Memory B cell (primary cell): ENCODE results near the gene AP1M1.

Experiments used
- ATAC-seq: fragments of 150-1000 bp; cut with Tn5 transposase; 2 replicates; pipeline ENCODE4 v1.10.0; 2021; ENCODE audit warnings: low read depth, mild to moderate bottlenecking, moderate library complexity
- DNase-seq, 2 donors: peaks; one replicate each; pipeline ENCODE4 v3.0.0; 2022; ENCODE audit warnings: low spot score in 2 of 2
- H3K27ac Mint-ChIP-seq: one replicate; pipeline ENCODE4 v1.8.0; 2022; ENCODE audit warnings: mild to moderate bottlenecking, moderate library complexity, mixed read lengths
- H3K27me3 Mint-ChIP-seq: one replicate; pipeline ENCODE4 v1.8.0; 2022; ENCODE audit warnings: mixed read lengths
- H3K36me3 Mint-ChIP-seq: one replicate; pipeline ENCODE4 v1.8.0; 2022; ENCODE audit warnings: mild to moderate bottlenecking, mixed read lengths
- H3K4me1 Mint-ChIP-seq: one replicate; pipeline ENCODE4 v1.8.0; 2022; ENCODE audit warnings: mixed read lengths
- H3K4me3 Mint-ChIP-seq: one replicate; pipeline ENCODE4 v1.8.0; 2022; ENCODE audit warnings: mild to moderate bottlenecking, moderate library complexity, mixed read lengths
- H3K9me3 Mint-ChIP-seq: one replicate; pipeline ENCODE4 v1.8.0; 2022; ENCODE audit warnings: mixed read lengths

AP1M1 gene

GRCh38 chr19:16197188-16197621, 506 bp upstream of the AP1M1 start:
- no peaks in the 10 kb centered on the region for H3K27me3 Mint-ChIP-seq
- H3K27ac Mint-ChIP-seq, result peak overlapping the region; percentile 93
- peak overlapping the region; percentile 87 for H3K4me3 Mint-ChIP-seq
- no peak for DNase-seq
- H3K36me3 Mint-ChIP-seq, result peaks cover 7% of the 10 kb centered on the region
- ATAC-seq, result no peak
- H3K9me3 Mint-ChIP-seq, result no peaks in the 10 kb centered on the region
- peaks cover 25% of the 10 kb centered on the region for H3K4me1 Mint-ChIP-seq

- H3K36me3 Mint-ChIP-seq, result peaks cover 9% of the 10 kb centered on the region
- H3K27ac Mint-ChIP-seq, result peak overlapping the region; percentile 52
- DNase-seq, result no peak
- H3K4me1 Mint-ChIP-seq, result peaks cover 34% of the 10 kb centered on the region
- peak overlapping the region; percentile 87 for H3K4me3 Mint-ChIP-seq
- H3K27me3 Mint-ChIP-seq, result no peaks in the 10 kb centered on the region
- H3K9me3 Mint-ChIP-seq, result no peaks in the 10 kb centered on the region
- ATAC-seq, result no peak
Observed at GRCh38 chr19:16198370-16198651, 600 bp downstream of the AP1M1 start.

DNA sequence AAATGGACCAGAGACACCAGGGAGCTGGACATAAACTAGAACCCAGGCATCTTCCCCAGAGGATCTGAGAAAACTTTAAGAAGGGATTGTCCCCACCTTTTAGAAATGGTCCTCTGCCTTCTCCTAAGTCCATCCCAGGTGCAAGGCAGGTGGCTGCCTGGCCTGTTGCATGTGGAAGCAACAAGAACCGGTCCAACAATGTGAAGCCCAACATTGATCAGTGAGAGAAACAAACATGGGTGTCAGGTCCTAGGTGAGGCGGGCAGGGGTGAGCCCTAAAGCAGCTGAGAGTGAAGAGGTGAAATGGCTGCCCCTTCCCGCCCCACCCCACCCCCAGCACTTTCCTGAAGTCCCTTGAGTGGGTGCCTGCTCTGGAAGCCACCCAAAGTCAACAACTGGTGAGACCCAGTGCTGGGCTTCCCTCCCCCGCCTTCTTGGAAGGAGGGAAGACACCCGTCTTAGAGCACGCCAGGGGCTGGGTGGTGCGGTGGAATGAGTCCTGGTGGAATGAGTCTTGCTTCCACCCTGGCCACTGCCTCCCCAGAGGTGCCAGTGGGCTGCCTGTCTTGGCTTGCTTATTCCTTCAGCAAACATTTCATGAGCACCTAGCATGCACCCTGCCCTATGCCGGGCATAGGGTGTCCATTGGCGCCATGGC, 1.7 kb downstream of the AP1M1 start:
- H3K4me1 Mint-ChIP-seq, result peaks cover 38% of the 10 kb centered on the region
- no peak for DNase-seq
- peak overlapping the region; percentile 87 for H3K4me3 Mint-ChIP-seq
- H3K27me3 Mint-ChIP-seq, result no peaks in the 10 kb centered on the region
- H3K9me3 Mint-ChIP-seq, result no peaks in the 10 kb centered on the region
- no peak for ATAC-seq
- peak overlapping the region; percentile 52 for H3K27ac Mint-ChIP-seq
- H3K36me3 Mint-ChIP-seq, result peaks cover 15% of the 10 kb centered on the region

DNA sequence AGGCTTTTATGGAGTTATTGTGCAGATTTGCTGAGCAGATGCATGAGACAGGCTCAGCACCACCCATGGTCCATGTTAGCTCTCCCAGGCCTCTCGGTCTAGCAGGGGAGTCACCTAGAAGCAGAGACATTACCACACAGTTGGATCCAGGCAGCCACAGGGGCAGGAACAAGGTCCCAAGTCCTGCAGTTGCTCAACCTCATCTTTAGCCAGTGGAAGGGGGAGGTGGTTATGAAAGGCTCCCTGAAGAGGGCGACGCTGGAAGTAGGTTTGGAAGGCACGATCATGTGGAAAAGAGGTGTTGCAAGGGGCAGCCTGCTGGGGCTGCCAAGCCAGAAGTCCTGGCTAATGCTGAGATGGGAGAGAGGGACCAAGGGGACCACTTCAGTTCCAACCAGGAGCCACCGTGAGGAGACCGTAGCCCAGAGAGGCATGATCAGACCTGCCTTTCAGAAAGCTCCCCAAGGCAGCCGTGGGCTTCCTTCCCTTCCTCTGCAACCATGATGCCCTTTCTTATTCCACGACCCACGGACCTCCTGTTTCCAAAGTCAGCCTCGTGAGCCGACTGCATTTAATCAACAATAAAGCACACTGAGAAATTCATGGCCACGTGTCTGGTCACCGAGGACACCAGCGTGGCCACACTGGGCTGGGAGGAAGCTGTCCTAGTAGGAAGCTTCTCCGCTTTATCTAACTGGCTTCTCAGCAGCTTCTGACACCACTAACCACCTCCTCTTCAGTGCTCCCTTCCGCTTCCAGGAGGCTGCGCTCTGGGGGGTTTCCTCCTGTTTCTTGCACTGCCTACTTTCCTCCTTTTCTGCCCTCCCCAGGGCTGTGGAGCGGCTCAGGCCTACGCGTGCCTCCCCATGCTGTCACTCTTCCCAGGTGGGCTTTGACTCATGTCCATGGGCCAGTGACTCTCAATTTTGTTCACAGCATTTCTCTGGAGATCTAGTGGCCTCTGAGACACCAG, 2.6 kb downstream of the AP1M1 start:
- H3K4me3 Mint-ChIP-seq, result no peak overlapping the region
- peaks cover 38% of the 10 kb centered on the region for H3K4me1 Mint-ChIP-seq
- no peaks in the 10 kb centered on the region for H3K27me3 Mint-ChIP-seq
- DNase-seq (no peak), ATAC-seq (no peak)
- H3K9me3 Mint-ChIP-seq, result no peaks in the 10 kb centered on the region
- H3K27ac Mint-ChIP-seq, result peak overlapping the region; percentile 52
- peaks cover 17% of the 10 kb centered on the region for H3K36me3 Mint-ChIP-seq

- no peak for ATAC-seq
- Mint-ChIP-seq H3K27me3 (no peaks in the 10 kb centered on the region), H3K9me3 (no peaks in the 10 kb centered on the region), H3K27ac (peak overlapping the region; percentile 33), H3K4me1 (peaks cover 38% of the 10 kb centered on the region), H3K36me3 (peaks cover 17% of the 10 kb centered on the region), H3K4me3 (peak overlapping the region; percentile 38)
- DNase-seq, result no peak
Observed at GRCh38 chr19:16201011-16201391, 3.3 kb downstream of the AP1M1 start.

- Mint-ChIP-seq H3K27ac (peak overlapping the region; percentile 43), H3K27me3 (no peaks in the 10 kb centered on the region), H3K4me1 (peaks cover 34% of the 10 kb centered on the region), H3K9me3 (no peaks in the 10 kb centered on the region), H3K4me3 (peak overlapping the region; percentile 34), H3K36me3 (peaks cover 20% of the 10 kb centered on the region)
- DNase-seq (no peak), ATAC-seq (no peak)
Observed at GRCh38 chr19:16202320-16203255, 4.9 kb downstream of the AP1M1 start.

DNA sequence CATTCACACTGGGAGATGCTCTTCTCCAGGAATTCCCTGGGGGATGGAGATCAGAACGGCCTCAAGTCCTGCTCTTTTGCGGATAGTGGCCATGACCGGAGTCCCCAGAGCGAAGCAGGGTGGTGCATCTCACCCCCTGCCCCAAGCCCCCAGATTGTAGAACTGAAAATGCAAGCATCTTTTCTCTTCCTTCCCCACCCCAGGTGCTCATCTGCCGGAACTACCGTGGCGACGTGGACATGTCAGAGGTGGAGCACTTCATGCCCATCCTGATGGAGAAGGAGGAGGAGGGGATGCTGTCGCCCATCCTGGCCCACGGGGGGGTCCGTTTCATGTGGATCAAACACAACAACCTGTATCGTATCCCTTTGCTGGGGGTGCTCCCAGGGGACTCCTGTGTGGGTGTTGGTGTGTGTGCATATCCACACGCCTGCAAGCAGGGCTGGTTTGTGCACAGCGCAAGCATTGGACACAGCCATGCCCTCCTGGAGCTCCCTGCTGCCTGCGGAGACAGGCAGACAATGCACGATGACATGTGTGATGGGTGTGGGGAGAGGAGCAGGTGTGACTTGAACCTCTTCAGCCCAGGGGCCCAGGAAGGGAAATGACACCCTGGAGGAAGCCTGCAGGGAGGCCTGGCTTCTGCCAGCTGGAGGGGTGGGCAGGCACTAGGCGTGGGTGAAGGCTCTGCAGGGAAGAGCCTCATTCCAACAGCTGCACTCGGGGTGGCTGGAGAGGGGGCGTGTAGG, 5.7 kb downstream of the AP1M1 start:
- Mint-ChIP-seq H3K27ac (peak overlapping the region; percentile 22), H3K36me3 (peaks cover 23% of the 10 kb centered on the region), H3K27me3 (no peaks in the 10 kb centered on the region), H3K4me3 (peak overlapping the region; percentile 34), H3K9me3 (no peaks in the 10 kb centered on the region), H3K4me1 (peaks cover 33% of the 10 kb centered on the region)
- ATAC-seq, result no peak
- no peak for DNase-seq

DNA sequence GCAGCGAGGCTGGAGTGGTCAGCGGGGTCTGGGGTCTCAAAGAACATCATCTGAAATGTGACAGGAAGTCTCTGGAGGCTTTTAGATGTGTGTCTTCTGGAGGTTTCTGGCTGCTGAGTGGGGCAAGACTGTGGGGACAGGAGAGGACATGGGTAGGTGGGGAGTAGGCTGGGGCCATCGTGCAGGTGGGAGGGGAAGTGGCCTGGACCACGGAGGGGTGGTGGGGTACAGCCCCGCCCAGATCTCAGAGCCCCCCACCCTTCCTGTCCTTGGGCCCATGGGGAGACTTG, 6.2 kb downstream of the AP1M1 start:
- Mint-ChIP-seq H3K9me3 (no peaks in the 10 kb centered on the region), H3K4me1 (peaks cover 30% of the 10 kb centered on the region), H3K36me3 (peaks cover 26% of the 10 kb centered on the region), H3K4me3 (no peak overlapping the region), H3K27me3 (no peaks in the 10 kb centered on the region), H3K27ac (peak overlapping the region; percentile 22)
- DNase-seq (no peak), ATAC-seq (no peak)

- no peak for ATAC-seq
- H3K9me3 Mint-ChIP-seq, result no peaks in the 10 kb centered on the region
- peaks cover 20% of the 10 kb centered on the region for H3K4me1 Mint-ChIP-seq
Observed at GRCh38 chr19:16205205-16206045, 7.7 kb downstream of the AP1M1 start.

DNA sequence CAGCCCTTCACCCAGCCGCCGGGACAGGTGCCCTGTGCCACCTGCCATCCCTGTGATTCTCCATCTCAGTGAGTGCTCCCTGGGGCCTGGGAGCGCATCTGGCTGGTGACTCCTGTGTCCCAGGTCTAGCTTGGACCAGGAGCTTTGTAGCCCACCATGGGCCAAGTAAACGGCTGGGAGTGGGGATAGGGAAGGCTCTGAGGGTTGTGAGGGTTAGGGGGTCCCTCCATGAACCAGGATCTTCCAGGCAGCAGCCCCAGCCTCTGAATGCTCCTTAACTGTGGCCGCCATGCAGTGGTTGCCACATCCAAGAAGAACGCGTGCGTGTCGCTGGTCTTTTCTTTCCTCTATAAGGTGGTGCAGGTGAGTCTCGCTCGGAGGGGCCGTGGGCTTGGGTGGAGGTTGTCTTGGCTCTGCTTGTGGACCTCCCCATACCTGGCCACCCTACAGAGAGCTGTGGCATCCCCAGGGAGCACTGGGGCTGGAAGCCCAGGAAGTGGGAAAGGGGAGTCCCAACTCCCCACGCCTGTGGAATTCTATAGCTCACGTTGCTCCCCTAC, 8.4 kb downstream of the AP1M1 start:
- Mint-ChIP-seq H3K27ac (no peak overlapping the region), H3K4me3 (no peak overlapping the region), H3K27me3 (no peaks in the 10 kb centered on the region), H3K36me3 (peaks cover 32% of the 10 kb centered on the region), H3K9me3 (no peaks in the 10 kb centered on the region), H3K4me1 (peaks cover 14% of the 10 kb centered on the region)
- ATAC-seq (no peak), DNase-seq (no peak)

More at GRCh38 chr19:16205205-16206045, 7.7 kb downstream of the AP1M1 start:
- Mint-ChIP-seq H3K4me3 (no peak overlapping the region), H3K27me3 (no peaks in the 10 kb centered on the region), H3K36me3 (peaks cover 36% of the 10 kb centered on the region), H3K27ac (no peak overlapping the region)
- no peak for DNase-seq

- peak overlapping the region; percentile 39 for H3K27ac Mint-ChIP-seq
- no peaks in the 10 kb centered on the region for H3K9me3 Mint-ChIP-seq
- DNase-seq (no peak), ATAC-seq (no peak)
- no peak overlapping the region for H3K4me3 Mint-ChIP-seq
- H3K36me3 Mint-ChIP-seq, result peaks cover 33% of the 10 kb centered on the region
- H3K27me3 Mint-ChIP-seq, result no peaks in the 10 kb centered on the region
- peaks cover 13% of the 10 kb centered on the region for H3K4me1 Mint-ChIP-seq
Observed at GRCh38 chr19:16206637-16207036, 8.9 kb downstream of the AP1M1 start.

DNA sequence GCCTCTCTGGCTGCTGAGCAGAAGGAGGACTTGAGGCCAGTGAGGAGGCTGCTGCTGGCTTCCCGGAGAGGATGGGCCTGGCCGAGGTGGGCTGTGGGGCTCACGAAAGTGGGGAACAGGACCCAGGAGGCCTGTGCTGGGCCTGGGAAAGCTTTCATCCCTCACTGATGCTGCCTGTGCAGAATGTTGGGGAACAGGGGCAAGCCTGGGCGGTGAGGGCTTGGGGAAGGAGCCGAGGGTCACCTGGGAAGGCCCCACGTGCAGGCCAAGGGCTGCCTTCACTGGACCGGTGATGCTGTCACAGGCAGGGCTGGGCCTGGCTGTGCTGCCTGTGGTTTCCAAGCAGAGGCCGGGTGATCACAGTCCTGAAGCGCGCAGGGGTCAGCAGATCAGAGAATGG, 9.4 kb downstream of the AP1M1 start:
- Mint-ChIP-seq H3K4me3 (no peak overlapping the region), H3K27ac (peak overlapping the region; percentile 39), H3K9me3 (no peaks in the 10 kb centered on the region), H3K27me3 (no peaks in the 10 kb centered on the region), H3K4me1 (peaks cover 13% of the 10 kb centered on the region), H3K36me3 (peaks cover 36% of the 10 kb centered on the region)
- no peak for ATAC-seq
- DNase-seq, result no peak
